ENCODE data around the gene ABCF2. TPM values are rescaled to one million over a fixed set of nuclear protein-coding genes. Genes with fewer than 3 reads are reported as not detected.

ABCF2 gene
- total and polyA plus RNA-seq, 2 of the 4 experiments (the other 2 are of a cell fraction), result 46.2 to 103 TPM

- H3K9ac ChIP-seq (ENCODE audit: low read depth, low read length), result no peak overlapping the region
- no peak overlapping the region for H3K4me2 ChIP-seq (ENCODE audit: low read depth, low read length)
- H3K23ac ChIP-seq (ENCODE audit: low read depth, low read length), result no peak overlapping the region
- intact Hi-C loops (cut with micrococcal nuclease), result no loop called here
- H3K14ac ChIP-seq (replicated peaks; ENCODE audit: low read depth, low read length), result no peak overlapping the region
- no peak overlapping the region for H2BK120ac ChIP-seq (ENCODE audit: low read depth, low read length)
- no peaks in the 10 kb centered on the region for H3K4me1 ChIP-seq (ENCODE audit: control insufficient read depth, insufficient read depth, low read length)
- BruUV-seq (replicated peaks), result no TSS peak
- H4K8ac ChIP-seq (ENCODE audit: low read depth in 2 of 2, low read length in 2 of 2), result no peak overlapping the region
- H3K9me1 ChIP-seq (ENCODE audit: insufficient read depth, low read length), result no peaks in the 10 kb centered on the region
- no peaks in the 10 kb centered on the region for H3K36me3 ChIP-seq (ENCODE audit: control insufficient read depth, insufficient read depth, low read length)
- no peaks in the 10 kb centered on the region for H3K79me1 ChIP-seq (ENCODE audit: low read depth in 1 of 2, low read length in 2 of 2)
- dilution Hi-C loops (cut with HindIII; ENCODE audit: low sequenced_read_pairs, unreplicated experiment), result no loop called here
- DNase-seq (no peak), ATAC-seq (ENCODE audit: low read depth) (no peak)
- TF ChIP-seq SMC3 (IDR thresholded peaks at IDR 0.05; ENCODE audit: low read depth, low read length), result no peak
- no peak overlapping the region for H3K56ac ChIP-seq (ENCODE audit: extremely low read depth, insufficient read depth, low read length)
- H3K4me3 ChIP-seq (ENCODE audit: insufficient read depth, low read depth, low read length), result no peak overlapping the region
- H4K20me1 ChIP-seq (ENCODE audit: insufficient read depth, low read length), result no peaks in the 10 kb centered on the region
- H4K5ac ChIP-seq (ENCODE audit: low read depth, low read length), result no peak overlapping the region
- H2BK5ac ChIP-seq (ENCODE audit: low read depth, low read length, poor library complexity, severe bottlenecking), result no peak overlapping the region
- no peak overlapping the region for H3K27ac ChIP-seq (ENCODE audit: insufficient read depth, low read length)
- H4K91ac ChIP-seq (ENCODE audit: insufficient read depth, low read depth, low read length), result no peak overlapping the region
- H3K27me3 ChIP-seq (ENCODE audit: control insufficient read depth, insufficient read depth, low read length), result peaks cover 91% of the 10 kb centered on the region
- no peak overlapping the region for H2AFZ ChIP-seq (replicated peaks; ENCODE audit: low read length, poor library complexity)
- H2BK15ac ChIP-seq (ENCODE audit: low read depth, low read length), result no peak overlapping the region
- no peak overlapping the region for H2AK9ac ChIP-seq (replicated peaks; ENCODE audit: low read depth, low read length, poor library complexity)
- no peak overlapping the region for H3K4ac ChIP-seq (ENCODE audit: low read depth, low read length)
- 71% methylated on average over 2 of the region's 4 CpGs; no CpG with 5 or more reads in 1 of the 2 experiments for WGBS, 2 experiments (ENCODE audit: extremely low coverage in 2 of 2, insufficient read length in 1 of 2)
- no peak overlapping the region for H2BK20ac ChIP-seq (ENCODE audit: low read depth, low read length)
- in situ Hi-C loops (cut with MboI; ENCODE audit: low sequenced_read_pairs), result no loop called here
- ChIA-PET POLR2A (ENCODE audit: unreplicated experiment) (no interaction called here), CTCF (no interaction called here)
- H3K18ac ChIP-seq (ENCODE audit: low read depth, low read length), result no peak overlapping the region
- H2AK5ac ChIP-seq (ENCODE audit: low read depth, low read length), result no peak overlapping the region
- no peaks in the 10 kb centered on the region for H3K9me3 ChIP-seq (ENCODE audit: control insufficient read depth, insufficient read depth, low read length)
Observed at GRCh38 chr7:151201751-151202150, 25.3 kb downstream of the ABCF2 start.

Data from IMR-90 (cell line).